WTC11 (cell line): ENCODE data around the gene PPP2R2C. TPM values are rescaled to one million over a fixed set of nuclear protein-coding genes. Genes with fewer than 3 reads are reported as not detected.

Experiments
- ATAC-seq: fragments of 200-7000 bp; cut with Tn5 transposase; 2 replicates; pipeline ENCODE4 v1.10.0; 2021; ENCODE audit warnings: mild to moderate bottlenecking, moderate library complexity
- CTCF ChIA-PET: fragments of 300-600 bp; sonication (Branson Sonifier 250); formaldehyde crosslinking; loops from one replicate; lab custom pipeline; 2021; ENCODE audit warnings: antibody characterized with exemption; lab: Charles Lee
- POLR2A ChIA-PET: fragments of 350-600 bp; sonication (Branson Sonifier 250); formaldehyde crosslinking; loops from one replicate; lab custom pipeline; 2021; ENCODE audit warnings: antibody characterized with exemption; lab: Charles Lee
- DNase-seq: peaks from one replicate; pipeline ENCODE4 v3.0.0; 2021; ENCODE audit warnings: low spot score
- H3K27ac Mint-ChIP-seq: 2 replicates; pipeline ENCODE4 v1.8.0; 2021; ENCODE audit warnings: mixed read lengths
- H3K27me3 Mint-ChIP-seq: 2 replicates; pipeline ENCODE4 v1.8.0; 2021; ENCODE audit warnings: low read depth, mild to moderate bottlenecking, moderate library complexity, mixed read lengths
- H3K36me3 Mint-ChIP-seq: 2 replicates; pipeline ENCODE4 v1.8.0; 2021; ENCODE audit warnings: mixed read lengths
- H3K4me1 Mint-ChIP-seq: 2 replicates; pipeline ENCODE4 v1.8.0; 2022; ENCODE audit warnings: mixed read lengths
- H3K4me3 Mint-ChIP-seq: 2 replicates; pipeline ENCODE4 v1.8.0; 2021; ENCODE audit warnings: mild to moderate bottlenecking, moderate library complexity, mixed read lengths
- H3K9me3 Mint-ChIP-seq: 2 replicates; pipeline ENCODE4 v1.8.0; 2021; ENCODE audit warnings: mixed read lengths
- ATF1 ChIP-seq: sonication (generic); formaldehyde crosslinking; IDR thresholded peaks from 2 replicates; pipeline ENCODE4 v1.8.1; 2023; ENCODE audit warnings: mild to moderate bottlenecking, moderate library complexity, missing genetic modification reagents
- CREB1 ChIP-seq: sonication (generic); formaldehyde crosslinking; IDR thresholded peaks from 2 replicates; pipeline ENCODE4 v1.8.0; 2023; ENCODE audit warnings: mild to moderate bottlenecking, missing genetic modification reagents
- CREM ChIP-seq: sonication (generic); formaldehyde crosslinking; IDR thresholded peaks from 2 replicates; pipeline ENCODE4 v1.8.1; 2022; ENCODE audit warnings: mild to moderate bottlenecking, missing genetic modification reagents, moderate library complexity
- ELF4 ChIP-seq: sonication (generic); formaldehyde crosslinking; IDR thresholded peaks from 2 replicates; pipeline ENCODE4 v1.8.1; 2022; ENCODE audit warnings: low read depth, mild to moderate bottlenecking, moderate library complexity, missing genetic modification reagents
- FOXJ3 ChIP-seq: sonication (generic); formaldehyde crosslinking; IDR thresholded peaks from 2 replicates; pipeline ENCODE4 v1.9.0; 2021; ENCODE audit warnings: missing genetic modification reagents, mild to moderate bottlenecking, borderline replicate concordance
- GABPB1 ChIP-seq: sonication (generic); formaldehyde crosslinking; IDR thresholded peaks from 2 replicates; pipeline ENCODE4 v1.8.1; 2023; ENCODE audit warnings: mild to moderate bottlenecking, missing genetic modification reagents
- GRHL2 ChIP-seq: fragments of 250-450 bp; sonication (Bioruptor Pico); IDR thresholded peaks from 2 replicates; pipeline ENCODE4 v1.8.0; 2022; ENCODE audit warnings: mild to moderate bottlenecking, moderate library complexity; ENCODE audit not compliant: insufficient replicate concordance, severe bottlenecking
- NR3C1 ChIP-seq: sonication (generic); formaldehyde crosslinking; conservative IDR thresholded peaks from 2 replicates; pipeline ENCODE4 v1.8.1; 2023; ENCODE audit warnings: low read depth, mild to moderate bottlenecking, missing genetic modification reagents
- RELA ChIP-seq: sonication (generic); formaldehyde crosslinking; IDR thresholded peaks from 2 replicates; pipeline ENCODE4 v1.8.1; 2022; ENCODE audit warnings: missing genetic modification reagents, mild to moderate bottlenecking, borderline replicate concordance
- SMAD3 ChIP-seq: sonication (generic); formaldehyde crosslinking; IDR thresholded peaks from 2 replicates; pipeline ENCODE4 v1.8.0; 2022; ENCODE audit warnings: missing genetic modification reagents, mild to moderate bottlenecking, borderline replicate concordance
- SMAD4 ChIP-seq: sonication (generic); formaldehyde crosslinking; IDR thresholded peaks from 2 replicates; pipeline ENCODE4 v1.8.0; 2022; ENCODE audit warnings: mild to moderate bottlenecking, missing genetic modification reagents
- TCF7 ChIP-seq: sonication (generic); formaldehyde crosslinking; IDR thresholded peaks from 2 replicates; pipeline ENCODE4 v1.8.0; 2022; ENCODE audit warnings: mild to moderate bottlenecking, low read depth, missing genetic modification reagents, moderate library complexity
- TEAD4 ChIP-seq: sonication (generic); formaldehyde crosslinking; IDR thresholded peaks from 2 replicates; pipeline ENCODE4 v1.8.0; 2022; ENCODE audit warnings: mild to moderate bottlenecking, missing genetic modification reagents
- ZNF232 ChIP-seq: sonication (generic); formaldehyde crosslinking; IDR thresholded peaks from 2 replicates; pipeline ENCODE4 v1.8.0; 2022; ENCODE audit warnings: mild to moderate bottlenecking, missing genetic modification reagents
- total RNA-seq: library from RNA; stranded (reverse); gene quantifications from 3 replicates; pipeline ENCODE4 v1.2.3, GENCODE V29; 2021
- TF ChIP-seq, protein P1 (sequence below): sonication (generic); formaldehyde crosslinking; IDR thresholded peaks from 2 replicates; pipeline ENCODE4 v1.8.1; 2022; ENCODE audit warnings: missing genetic modification reagents, borderline replicate concordance
- TF ChIP-seq, protein P2 (sequence below): sonication (generic); formaldehyde crosslinking; IDR thresholded peaks from 2 replicates; pipeline ENCODE4 v1.8.1; 2023; ENCODE audit warnings: mild to moderate bottlenecking, missing genetic modification reagents, borderline replicate concordance
- TF ChIP-seq, protein P3 (sequence below): sonication (generic); formaldehyde crosslinking; IDR thresholded peaks from 2 replicates; pipeline ENCODE4 v1.8.1; 2023; ENCODE audit warnings: mild to moderate bottlenecking, missing genetic modification reagents
- TF ChIP-seq, protein P4 (sequence below): sonication (generic); formaldehyde crosslinking; IDR thresholded peaks from 2 replicates; pipeline ENCODE4 v1.8.1; 2023; ENCODE audit warnings: mild to moderate bottlenecking, missing genetic modification reagents
- TF ChIP-seq, protein P5 (sequence below): sonication (generic); formaldehyde crosslinking; IDR thresholded peaks from 2 replicates; pipeline ENCODE4 v1.8.0; 2023; ENCODE audit warnings: mild to moderate bottlenecking, missing genetic modification reagents

The PPP2R2C gene
- total RNA-seq, 1 experiment from 2014 or later = 11.5 TPM

DNA sequence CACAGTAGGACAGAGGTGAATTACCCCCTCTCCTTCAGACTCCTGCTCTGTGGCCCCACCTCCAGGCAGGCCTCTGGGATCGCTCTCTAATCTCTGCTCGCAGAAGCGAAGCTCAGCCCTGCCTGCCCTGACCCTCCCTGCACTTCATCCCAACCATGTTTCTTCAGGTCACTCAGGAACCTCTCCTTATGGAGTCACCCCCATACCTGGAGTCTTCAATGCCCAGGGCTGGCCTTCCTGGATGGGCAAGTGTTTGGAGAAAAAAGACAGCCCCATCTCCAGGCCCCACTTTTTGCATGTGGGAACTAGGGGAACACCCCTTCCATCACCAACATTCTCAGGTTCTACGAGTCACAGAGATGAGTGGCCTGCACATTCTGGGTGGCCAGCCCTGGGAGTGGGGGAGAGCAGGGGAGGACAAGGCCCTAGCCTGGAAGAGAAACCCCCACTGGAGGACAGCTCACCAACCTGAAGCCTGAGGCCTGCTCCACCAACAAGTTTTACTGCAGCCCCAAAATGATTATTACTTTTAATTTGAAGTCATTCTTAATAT is 90.8 kb downstream of the PPP2R2C start (continued):
- TF ChIP-seq, protein P1, sequence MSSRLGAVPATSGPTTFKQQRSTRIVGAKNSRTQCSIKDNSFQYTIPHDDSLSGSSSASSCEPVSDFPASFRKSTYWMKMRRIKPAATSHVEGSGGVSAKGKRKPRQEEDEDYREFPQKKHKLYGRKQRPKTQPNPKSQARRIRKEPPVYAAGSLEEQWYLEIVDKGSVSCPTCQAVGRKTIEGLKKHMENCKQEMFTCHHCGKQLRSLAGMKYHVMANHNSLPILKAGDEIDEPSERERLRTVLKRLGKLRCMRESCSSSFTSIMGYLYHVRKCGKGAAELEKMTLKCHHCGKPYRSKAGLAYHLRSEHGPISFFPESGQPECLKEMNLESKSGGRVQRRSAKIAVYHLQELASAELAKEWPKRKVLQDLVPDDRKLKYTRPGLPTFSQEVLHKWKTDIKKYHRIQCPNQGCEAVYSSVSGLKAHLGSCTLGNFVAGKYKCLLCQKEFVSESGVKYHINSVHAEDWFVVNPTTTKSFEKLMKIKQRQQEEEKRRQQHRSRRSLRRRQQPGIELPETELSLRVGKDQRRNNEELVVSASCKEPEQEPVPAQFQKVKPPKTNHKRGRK (CRISPR knock-in tag) = no peak
- TF ChIP-seq RELA = no peak

DNA sequence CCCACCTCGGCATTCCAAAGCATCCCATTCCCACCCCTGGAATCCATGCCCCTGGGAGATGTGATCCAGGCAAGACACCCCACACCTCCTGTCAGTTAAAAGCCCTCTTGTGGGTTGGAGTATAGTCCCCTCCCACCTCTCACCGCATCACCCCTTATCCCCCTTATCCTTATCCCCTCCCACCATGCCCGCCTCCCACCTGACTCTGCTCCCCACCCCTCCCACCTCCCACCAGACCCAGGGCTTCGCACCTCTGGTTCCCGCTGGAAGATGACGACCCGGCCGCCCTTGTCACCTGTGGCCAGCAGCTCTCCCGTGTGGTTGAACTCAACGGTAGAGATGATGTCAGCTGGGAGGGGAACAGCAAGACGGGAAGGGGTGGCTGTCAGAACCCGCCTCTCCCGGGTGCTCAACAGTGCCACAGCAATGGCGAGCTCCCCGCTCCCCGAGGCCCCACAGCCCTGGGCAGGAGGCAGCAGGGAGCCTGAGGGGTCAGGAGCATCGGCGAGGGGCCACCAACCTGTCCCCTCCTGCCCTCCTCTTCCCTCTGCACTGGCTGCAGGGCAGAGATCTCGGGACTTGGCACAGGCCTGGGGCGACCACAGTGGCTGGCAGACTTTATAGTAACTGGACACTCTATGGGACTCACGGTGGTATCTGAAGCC is 91.5 kb downstream of the PPP2R2C start:
- TF ChIP-seq TEAD4 = no peak
- TF ChIP-seq, protein P2, sequence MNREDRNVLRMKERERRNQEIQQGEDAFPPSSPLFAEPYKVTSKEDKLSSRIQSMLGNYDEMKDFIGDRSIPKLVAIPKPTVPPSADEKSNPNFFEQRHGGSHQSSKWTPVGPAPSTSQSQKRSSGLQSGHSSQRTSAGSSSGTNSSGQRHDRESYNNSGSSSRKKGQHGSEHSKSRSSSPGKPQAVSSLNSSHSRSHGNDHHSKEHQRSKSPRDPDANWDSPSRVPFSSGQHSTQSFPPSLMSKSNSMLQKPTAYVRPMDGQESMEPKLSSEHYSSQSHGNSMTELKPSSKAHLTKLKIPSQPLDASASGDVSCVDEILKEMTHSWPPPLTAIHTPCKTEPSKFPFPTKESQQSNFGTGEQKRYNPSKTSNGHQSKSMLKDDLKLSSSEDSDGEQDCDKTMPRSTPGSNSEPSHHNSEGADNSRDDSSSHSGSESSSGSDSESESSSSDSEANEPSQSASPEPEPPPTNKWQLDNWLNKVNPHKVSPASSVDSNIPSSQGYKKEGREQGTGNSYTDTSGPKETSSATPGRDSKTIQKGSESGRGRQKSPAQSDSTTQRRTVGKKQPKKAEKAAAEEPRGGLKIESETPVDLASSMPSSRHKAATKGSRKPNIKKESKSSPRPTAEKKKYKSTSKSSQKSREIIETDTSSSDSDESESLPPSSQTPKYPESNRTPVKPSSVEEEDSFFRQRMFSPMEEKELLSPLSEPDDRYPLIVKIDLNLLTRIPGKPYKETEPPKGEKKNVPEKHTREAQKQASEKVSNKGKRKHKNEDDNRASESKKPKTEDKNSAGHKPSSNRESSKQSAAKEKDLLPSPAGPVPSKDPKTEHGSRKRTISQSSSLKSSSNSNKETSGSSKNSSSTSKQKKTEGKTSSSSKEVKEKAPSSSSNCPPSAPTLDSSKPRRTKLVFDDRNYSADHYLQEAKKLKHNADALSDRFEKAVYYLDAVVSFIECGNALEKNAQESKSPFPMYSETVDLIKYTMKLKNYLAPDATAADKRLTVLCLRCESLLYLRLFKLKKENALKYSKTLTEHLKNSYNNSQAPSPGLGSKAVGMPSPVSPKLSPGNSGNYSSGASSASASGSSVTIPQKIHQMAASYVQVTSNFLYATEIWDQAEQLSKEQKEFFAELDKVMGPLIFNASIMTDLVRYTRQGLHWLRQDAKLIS = no peak
- no peak for TF ChIP-seq FOXJ3
- no peak for TF ChIP-seq ATF1
- TF ChIP-seq TCF7 (CRISPR knock-in tag) = no peak
- no peak for TF ChIP-seq SMAD3
- TF ChIP-seq CREM = no peak
- TF ChIP-seq CREB1 = no peak
- TF ChIP-seq ZNF232 (CRISPR knock-in tag) = no peak
- TF ChIP-seq, protein P3, sequence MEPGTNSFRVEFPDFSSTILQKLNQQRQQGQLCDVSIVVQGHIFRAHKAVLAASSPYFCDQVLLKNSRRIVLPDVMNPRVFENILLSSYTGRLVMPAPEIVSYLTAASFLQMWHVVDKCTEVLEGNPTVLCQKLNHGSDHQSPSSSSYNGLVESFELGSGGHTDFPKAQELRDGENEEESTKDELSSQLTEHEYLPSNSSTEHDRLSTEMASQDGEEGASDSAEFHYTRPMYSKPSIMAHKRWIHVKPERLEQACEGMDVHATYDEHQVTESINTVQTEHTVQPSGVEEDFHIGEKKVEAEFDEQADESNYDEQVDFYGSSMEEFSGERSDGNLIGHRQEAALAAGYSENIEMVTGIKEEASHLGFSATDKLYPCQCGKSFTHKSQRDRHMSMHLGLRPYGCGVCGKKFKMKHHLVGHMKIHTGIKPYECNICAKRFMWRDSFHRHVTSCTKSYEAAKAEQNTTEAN (CRISPR knock-in tag) = no peak
- TF ChIP-seq, protein P4, sequence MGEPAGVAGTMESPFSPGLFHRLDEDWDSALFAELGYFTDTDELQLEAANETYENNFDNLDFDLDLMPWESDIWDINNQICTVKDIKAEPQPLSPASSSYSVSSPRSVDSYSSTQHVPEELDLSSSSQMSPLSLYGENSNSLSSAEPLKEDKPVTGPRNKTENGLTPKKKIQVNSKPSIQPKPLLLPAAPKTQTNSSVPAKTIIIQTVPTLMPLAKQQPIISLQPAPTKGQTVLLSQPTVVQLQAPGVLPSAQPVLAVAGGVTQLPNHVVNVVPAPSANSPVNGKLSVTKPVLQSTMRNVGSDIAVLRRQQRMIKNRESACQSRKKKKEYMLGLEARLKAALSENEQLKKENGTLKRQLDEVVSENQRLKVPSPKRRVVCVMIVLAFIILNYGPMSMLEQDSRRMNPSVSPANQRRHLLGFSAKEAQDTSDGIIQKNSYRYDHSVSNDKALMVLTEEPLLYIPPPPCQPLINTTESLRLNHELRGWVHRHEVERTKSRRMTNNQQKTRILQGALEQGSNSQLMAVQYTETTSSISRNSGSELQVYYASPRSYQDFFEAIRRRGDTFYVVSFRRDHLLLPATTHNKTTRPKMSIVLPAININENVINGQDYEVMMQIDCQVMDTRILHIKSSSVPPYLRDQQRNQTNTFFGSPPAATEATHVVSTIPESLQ (CRISPR knock-in tag) = no peak
- TF ChIP-seq, protein P5, sequence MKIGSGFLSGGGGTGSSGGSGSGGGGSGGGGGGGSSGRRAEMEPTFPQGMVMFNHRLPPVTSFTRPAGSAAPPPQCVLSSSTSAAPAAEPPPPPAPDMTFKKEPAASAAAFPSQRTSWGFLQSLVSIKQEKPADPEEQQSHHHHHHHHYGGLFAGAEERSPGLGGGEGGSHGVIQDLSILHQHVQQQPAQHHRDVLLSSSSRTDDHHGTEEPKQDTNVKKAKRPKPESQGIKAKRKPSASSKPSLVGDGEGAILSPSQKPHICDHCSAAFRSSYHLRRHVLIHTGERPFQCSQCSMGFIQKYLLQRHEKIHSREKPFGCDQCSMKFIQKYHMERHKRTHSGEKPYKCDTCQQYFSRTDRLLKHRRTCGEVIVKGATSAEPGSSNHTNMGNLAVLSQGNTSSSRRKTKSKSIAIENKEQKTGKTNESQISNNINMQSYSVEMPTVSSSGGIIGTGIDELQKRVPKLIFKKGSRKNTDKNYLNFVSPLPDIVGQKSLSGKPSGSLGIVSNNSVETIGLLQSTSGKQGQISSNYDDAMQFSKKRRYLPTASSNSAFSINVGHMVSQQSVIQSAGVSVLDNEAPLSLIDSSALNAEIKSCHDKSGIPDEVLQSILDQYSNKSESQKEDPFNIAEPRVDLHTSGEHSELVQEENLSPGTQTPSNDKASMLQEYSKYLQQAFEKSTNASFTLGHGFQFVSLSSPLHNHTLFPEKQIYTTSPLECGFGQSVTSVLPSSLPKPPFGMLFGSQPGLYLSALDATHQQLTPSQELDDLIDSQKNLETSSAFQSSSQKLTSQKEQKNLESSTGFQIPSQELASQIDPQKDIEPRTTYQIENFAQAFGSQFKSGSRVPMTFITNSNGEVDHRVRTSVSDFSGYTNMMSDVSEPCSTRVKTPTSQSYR (CRISPR knock-in tag) = no peak
- TF ChIP-seq, protein P1 (CRISPR knock-in tag) = no peak
- TF ChIP-seq SMAD4 (CRISPR knock-in tag) = no peak
- no peak for TF ChIP-seq NR3C1 (CRISPR knock-in tag)
- no peak for TF ChIP-seq ELF4 (CRISPR knock-in tag)
- TF ChIP-seq GABPB1 (CRISPR knock-in tag) = no peak
- TF ChIP-seq GRHL2 (CRISPR knock-in tag) = no peak
- Mint-ChIP-seq H3K4me3 (no peak overlapping the region), H3K27ac (no peak overlapping the region), H3K36me3 (no peaks in the 10 kb centered on the region), H3K9me3 (no peaks in the 10 kb centered on the region), H3K27me3 (no peaks in the 10 kb centered on the region; the same call in 1 of the 2 replicates), H3K4me1 (peaks cover 14% of the 10 kb centered on the region)
- ChIA-PET POLR2A (no interaction called here), CTCF (interaction anchor here (0.7 to 2.2 kb wide), 4 partner anchors 11 to 165 kb away, joined by 3 to 17 read pairs (median 4); no protein-coding TSS in a partner anchor)
- no peak for ATAC-seq
- DNase-seq = no peak
